CD4-positive, alpha-beta T cell treated with Interleukin-6 for 4 hours (primary cell): Measurements from ENCODE around the gene CHSY1.
"Not testable (repeated sequence)": the region's sequence is repeated elsewhere in the genome, so short reads cannot be mapped to it uniquely, and the experiment has no call there.

Source experiments
- DNase-seq: peaks from one replicate; pipeline ENCODE4 v3.0.0-alpha.2; 2020; ENCODE audit warnings: mixed read lengths

CHSY1 gene

GRCh38 chr15:101244036-101244781 is 7.6 kb downstream of the CHSY1 start:
- no peak for DNase-seq

GRCh38 chr15:101243420-101243819 is 8.4 kb downstream of the CHSY1 start:
- DNase-seq, result no peak

GRCh38 chr15:101242999-101243336 is 8.9 kb downstream of the CHSY1 start:
- no peak for DNase-seq

DNA sequence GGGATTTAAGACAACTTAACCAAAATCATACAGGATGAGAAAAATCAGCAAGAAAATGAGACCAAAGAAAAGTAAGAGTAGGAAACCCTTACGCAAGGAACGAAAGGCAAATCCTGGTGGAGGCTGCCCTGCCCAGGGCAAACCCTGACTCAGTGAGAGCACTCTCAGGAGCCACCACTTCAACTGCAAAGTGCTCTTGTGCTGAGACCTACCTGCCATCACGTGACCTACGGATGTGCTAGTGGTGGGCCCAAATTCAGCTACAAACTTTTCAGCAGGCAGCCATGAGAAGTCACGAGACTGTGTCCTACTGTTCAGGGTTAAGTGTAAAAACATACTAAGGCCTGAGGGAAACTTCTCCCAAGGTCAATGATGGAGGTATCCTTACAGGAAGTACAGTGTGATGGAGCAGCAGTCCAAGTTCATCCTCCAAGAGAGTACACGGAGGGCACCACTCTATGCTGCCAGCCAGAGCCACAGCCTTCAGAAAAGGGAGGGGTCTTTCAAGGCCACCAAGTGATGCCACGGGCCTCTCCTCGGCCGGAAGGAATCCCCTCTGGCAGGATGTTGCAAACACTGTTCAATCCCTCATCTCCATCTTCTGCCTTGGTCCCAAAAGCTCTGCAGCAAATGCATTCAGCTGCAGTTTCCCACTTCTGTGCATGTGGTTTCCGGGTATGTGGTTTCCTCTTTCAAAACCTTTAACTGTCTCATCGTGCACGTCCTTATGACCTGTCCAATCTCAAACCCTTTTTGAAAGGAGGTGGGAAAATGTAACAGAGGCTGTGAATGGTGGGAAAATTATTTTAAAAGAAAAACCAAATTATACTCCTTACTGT is 9.5 kb downstream of the CHSY1 start:
- DNase-seq, result peak; percentile 56

DNA sequence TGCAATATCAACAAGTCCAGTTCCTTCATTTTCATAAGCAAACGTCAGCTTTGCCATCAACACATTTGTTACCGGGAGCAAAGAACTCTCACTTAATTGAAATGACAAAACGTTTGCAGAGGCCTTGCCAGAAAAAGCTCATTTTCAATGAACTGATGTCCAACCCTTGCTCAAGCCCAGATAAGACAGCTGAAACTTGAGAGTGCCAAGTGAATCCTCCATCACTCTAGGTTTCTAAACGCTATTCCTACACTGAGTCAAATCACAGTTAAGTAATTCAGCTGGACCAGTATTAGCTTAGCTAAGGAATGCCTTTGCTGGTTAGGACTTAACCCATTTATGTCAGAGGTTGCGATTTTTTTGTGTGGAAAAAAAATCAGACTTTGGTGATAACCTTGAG is 11.5 kb downstream of the CHSY1 start:
- DNase-seq, result no peak

GRCh38 chr15:101239724-101240136 is 12.1 kb downstream of the CHSY1 start:
- no peak for DNase-seq

GRCh38 chr15:101237251-101237650 is 14.6 kb downstream of the CHSY1 start:
- DNase-seq, result no peak

DNA sequence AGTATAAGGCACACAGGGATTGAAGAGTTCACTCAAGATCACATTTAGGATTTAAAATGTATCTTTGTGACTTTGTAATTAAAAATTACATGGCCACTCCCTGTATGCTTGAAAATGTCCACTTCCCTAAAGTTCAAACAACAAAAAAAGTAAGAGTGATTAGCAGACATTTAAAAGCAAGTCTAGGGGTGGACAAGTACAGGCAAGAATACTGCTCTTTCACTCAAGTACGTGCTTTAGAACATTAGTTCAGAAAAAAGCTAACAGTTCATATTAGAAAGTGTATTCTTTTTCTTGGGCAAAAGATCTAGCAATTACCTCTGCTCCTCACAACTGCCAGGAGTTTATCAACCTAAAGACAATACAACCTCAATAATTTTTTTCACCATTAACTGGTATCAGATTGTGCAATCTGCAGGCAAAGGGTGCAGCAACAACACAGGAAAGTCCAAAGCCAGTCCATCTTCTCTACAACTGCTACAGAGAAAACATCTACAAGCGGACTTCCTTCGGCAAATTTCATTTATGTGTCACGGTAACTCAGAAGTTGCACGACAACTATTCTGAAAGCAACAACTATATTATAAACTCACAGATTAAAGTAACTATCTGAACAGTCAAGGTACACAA is 18.1 kb downstream of the CHSY1 start:
- no peak for DNase-seq

DNA sequence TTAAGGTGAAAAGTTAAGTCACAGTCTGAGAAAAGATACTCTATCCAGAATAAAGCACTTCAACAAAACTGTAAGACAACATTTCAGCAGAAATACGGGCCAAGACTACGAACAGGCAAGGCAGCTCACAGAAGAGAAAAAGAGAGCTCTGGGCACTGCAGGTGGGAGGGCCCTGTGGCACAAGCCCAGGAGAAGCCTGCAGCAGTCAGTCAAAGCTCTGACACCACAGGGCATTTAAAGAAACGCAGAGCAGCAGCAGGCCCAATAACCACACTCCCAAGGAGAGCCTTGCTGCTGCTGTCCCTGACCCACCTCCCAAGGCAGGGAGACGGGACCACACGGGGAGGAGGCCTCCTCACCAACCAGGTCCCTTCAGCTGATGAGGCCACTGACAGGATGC is 19.2 kb downstream of the CHSY1 start:
- DNase-seq, result no peak

GRCh38 chr15:101228313-101228712 is 23.5 kb downstream of the CHSY1 start:
- DNase-seq, result no peak

DNA sequence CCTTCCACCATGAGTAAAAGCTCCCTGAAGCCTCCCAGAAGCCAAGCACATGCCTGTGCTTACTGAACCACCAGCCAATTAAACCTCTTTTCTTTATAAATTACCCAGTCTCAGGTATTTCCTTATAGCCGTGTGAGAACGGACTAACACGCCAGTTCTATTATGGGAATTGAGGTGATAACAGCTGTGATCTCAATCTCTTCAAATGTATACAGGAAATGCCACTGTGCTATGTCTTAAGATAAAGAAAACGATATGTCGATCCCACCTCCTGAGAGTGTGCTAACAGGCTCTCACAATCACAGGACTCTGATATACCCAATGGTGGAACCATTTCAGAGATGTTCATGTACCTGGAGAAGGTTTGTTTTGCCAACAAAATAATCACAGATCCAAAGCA is 26.2 kb downstream of the CHSY1 start:
- no peak for DNase-seq

- no peak for DNase-seq
Observed at GRCh38 chr15:101221902-101222301, 29.9 kb downstream of the CHSY1 start.

- DNase-seq, result no peak
Observed at GRCh38 chr15:101220060-101220459, 31.8 kb downstream of the CHSY1 start.

DNA sequence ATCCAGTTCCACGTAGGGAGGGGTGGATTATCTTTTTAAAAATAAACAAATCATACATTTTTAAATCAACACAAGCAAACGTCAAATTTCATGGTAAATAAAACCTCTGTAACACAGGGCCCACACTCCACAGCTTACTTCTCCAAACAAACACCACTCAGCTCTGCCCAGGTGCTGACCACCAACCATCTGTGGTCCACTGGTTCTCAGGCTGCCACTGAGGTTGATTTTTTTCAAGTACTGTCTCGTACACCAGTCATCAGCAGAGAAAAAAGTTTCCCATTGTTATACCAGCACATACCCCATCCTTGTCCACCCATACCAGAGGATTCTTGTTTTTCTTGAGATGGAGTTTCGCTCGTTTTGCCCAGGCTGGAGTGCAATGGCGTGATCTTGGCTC is 32.4 kb downstream of the CHSY1 start:
- DNase-seq, result no peak

- no peak for DNase-seq
Observed at GRCh38 chr15:101217446-101217845, 34.4 kb downstream of the CHSY1 start.

DNA sequence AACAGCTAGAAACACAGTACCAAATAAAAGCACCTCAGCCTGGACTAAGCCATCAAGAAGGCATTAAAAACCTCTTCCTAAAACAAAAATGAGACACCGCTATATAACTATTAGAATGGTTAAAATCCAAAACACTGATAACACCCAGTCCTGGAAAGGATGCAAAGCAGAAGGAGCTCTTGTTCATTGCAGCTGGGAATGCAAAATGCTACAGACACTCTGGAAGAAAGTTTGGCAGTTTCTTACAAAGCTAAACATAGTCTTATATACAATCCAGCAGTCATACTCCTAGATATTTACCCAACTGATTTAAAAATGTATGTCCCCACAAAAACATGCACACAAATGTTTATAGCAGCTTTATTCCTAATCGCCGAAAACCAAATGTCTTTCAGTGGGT is 35.7 kb downstream of the CHSY1 start:
- DNase-seq, result no peak

GRCh38 chr15:101215681-101216080 is 36.2 kb downstream of the CHSY1 start:
- DNase-seq, result no peak

DNA sequence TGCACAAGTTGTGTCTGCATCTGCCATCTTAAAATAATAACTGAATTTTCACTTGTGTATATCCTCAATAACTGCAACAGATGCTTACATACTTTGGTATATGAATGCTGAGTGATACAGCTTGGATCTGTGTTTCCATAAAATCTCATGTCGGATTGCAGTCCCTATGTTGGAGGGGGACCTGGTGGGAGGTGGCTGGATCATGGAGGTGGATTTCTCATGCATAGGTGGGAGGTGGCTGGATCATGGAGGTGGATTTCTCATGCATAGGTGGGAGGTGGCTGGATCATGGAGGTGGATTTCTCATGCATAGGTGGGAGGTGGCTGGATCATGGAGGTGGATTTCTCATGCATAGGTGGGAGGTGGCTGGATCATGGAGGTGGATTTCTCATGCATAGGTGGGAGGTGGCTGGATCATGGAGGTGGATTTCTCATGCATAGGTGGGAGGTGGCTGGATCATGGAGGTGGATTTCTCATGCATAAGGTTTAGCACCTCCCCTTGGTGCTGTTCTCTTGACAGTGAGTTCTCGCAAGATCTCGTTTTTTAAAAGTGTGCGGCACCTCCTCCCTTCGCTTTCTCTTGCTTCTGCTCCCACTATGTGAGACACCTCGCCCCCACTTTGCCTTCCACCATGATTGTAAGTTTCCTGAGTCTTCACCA is 37.3 kb downstream of the CHSY1 start:
- DNase-seq, result not testable (repeated sequence)

DNA sequence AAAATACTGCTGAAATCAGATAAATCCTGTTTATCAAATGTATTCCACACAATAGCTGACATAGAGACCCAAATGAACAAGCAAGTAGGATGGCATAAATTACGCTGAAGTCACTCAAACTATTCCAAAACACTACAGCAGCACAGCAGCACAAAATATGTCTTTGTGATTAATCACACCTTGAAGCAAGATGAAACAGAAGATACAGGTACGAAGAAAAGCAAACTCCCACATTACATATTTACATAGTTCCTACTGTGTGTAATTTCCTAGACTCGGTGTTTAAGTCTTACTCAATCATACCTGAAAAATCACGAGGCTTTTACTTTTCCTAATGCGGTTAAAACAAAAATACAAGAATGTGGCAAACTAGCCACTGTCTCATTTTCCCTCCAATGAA is 38.3 kb downstream of the CHSY1 start:
- no peak for DNase-seq

GRCh38 chr15:101213147-101213546 is 38.7 kb downstream of the CHSY1 start:
- DNase-seq, result no peak

- no peak for DNase-seq
Observed at GRCh38 chr15:101211897-101212296, 40.0 kb downstream of the CHSY1 start.

- no peak for DNase-seq
Observed at GRCh38 chr15:101210466-101210865, 41.4 kb downstream of the CHSY1 start.

DNA sequence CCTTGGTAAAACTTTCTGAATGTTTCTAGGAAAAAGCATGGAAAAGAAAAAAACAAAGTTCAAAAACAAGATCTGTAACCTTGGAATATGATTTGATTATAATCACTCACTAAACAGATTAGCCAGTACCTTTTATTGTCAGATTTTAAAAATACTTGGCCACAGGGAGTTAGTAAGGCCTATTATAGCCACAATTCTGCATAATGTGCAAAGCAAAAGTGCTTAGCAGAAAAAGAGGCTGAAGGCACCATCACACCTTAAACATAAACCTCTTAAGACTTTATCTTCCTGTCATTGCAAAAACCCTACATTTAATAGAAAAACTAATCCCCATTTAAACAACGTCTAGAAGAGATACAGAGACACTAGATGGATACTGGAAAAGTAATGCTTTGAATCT is 41.8 kb downstream of the CHSY1 start:
- no peak for DNase-seq
